Measurements from ENCODE around the gene POLR3A. TPM values are rescaled to one million over a fixed set of nuclear protein-coding genes. Genes with fewer than 3 reads are reported as not detected.

Gene POLR3A
- total RNA-seq, 2 experiments from 2014 or later, result 6.7 to 6.9 TPM

DNA sequence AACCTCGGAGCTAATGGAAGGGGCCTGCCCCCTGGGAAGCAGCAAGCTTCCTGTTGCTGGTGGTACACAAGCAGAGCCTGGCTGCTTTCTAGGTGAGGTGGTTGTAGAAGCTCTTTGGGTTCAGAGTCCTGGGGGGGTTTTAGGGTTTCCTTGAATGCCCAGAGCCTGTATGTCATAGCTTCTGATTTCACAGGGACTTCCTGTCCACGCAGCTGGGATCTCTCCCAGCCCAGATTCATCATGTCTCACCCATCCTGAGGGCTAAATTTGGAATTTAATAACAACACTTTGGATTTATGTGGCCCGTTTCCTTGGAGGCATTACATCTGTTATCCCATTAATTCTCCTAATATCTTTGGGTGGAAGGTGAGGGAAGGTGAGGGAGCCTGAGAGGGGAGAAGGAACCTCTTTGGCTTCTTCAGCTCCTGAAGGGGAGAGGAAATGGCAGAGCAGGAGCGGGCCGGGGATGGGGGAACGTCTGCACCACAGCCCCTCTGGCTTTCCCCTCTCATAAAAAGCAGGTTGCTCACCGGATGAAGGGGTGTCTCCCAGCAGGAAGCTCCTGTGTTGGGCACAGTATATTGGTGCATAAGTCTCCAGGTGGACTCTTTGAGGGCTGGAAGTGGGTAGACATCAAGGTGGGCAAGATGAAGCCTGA, 24.0 kb upstream of the POLR3A start:
- H3K27ac ChIP-seq (ENCODE audit: low read depth in 1 of 2, low read length in 2 of 2), result no peak overlapping the region
- Mint-ChIP-seq H3K27me3 (no peaks in the 10 kb centered on the region), H3K4me1 (ENCODE audit: low read depth) (no peaks in the 10 kb centered on the region), H3K36me3 (ENCODE audit: low read depth) (peaks cover 5% of the 10 kb centered on the region), H3K27ac (no peak overlapping the region), H3K4me3 (no peak overlapping the region), H3K9me3 (no peaks in the 10 kb centered on the region)
- H3K4me1 ChIP-seq (ENCODE audit: insufficient read depth, low read length), result no peaks in the 10 kb centered on the region
- CTCF ChIA-PET, result interaction anchor here (0.8 kb wide), 1 partner anchor 1142 kb away, joined by 3 read pairs; no protein-coding TSS in a partner anchor
- DNase-seq (no peak), ATAC-seq (ENCODE audit: poor library complexity) (no peak)
- POLR2A ChIA-PET, result no interaction called here
- no peaks in the 10 kb centered on the region for H3K27me3 ChIP-seq (ENCODE audit: control insufficient read depth in 1 of 2, insufficient read depth in 2 of 2, low read length in 2 of 2)
- TF ChIP-seq CTCF (IDR thresholded peaks at IDR 0.05), result no peak
- intact Hi-C loops (cut with DNase I, micrococcal nuclease), result no loop called here
- no peaks in the 10 kb centered on the region for H3K9me3 ChIP-seq (ENCODE audit: control insufficient read depth in 1 of 2, insufficient read depth in 1 of 2, low read length in 2 of 2)
- H3K36me3 ChIP-seq (ENCODE audit: insufficient read depth, low read length), result no peaks in the 10 kb centered on the region
- no peak overlapping the region for H3K4me3 ChIP-seq (ENCODE audit: low read length)

DNA sequence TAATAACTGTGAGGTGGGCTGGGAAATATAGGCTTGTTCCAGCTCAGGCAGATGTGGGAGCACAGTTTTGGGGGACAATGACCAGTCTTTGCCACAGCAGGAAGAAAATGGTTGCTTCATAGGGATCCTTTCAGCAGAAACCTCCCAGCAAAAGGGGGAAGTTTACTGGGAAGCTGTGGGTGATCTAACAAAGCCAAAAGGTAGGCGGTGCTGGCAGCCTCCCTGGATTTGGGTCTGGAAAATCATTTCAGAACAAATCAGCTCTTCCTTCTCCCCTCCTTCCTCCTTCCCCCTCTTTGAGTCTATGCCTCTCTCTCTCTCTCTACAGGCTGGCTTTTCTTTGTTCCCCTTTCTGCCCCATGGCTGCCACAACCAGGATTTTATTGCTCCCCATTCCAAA, 20.5 kb upstream of the POLR3A start:
- POLR2A ChIA-PET, result no interaction called here
- Histone ChIP-seq H3K27ac (ENCODE audit: low read depth in 1 of 2, low read length in 2 of 2) (no peak overlapping the region), H3K36me3 (ENCODE audit: insufficient read depth, low read length) (no peaks in the 10 kb centered on the region), H3K9me3 (ENCODE audit: control insufficient read depth in 1 of 2, insufficient read depth in 1 of 2, low read length in 2 of 2) (no peaks in the 10 kb centered on the region), H3K4me3 (ENCODE audit: low read length) (no peak overlapping the region), H3K27me3 (ENCODE audit: control insufficient read depth in 1 of 2, insufficient read depth in 2 of 2, low read length in 2 of 2) (no peaks in the 10 kb centered on the region), H3K4me1 (ENCODE audit: insufficient read depth, low read length) (peaks cover 14% of the 10 kb centered on the region)
- ATAC-seq (ENCODE audit: poor library complexity) (no peak), DNase-seq (no peak)
- Mint-ChIP-seq H3K4me1 (ENCODE audit: low read depth) (peaks cover 6% of the 10 kb centered on the region), H3K27ac (no peak overlapping the region), H3K36me3 (ENCODE audit: low read depth) (peaks cover 9% of the 10 kb centered on the region), H3K4me3 (no peak overlapping the region), H3K9me3 (no peaks in the 10 kb centered on the region), H3K27me3 (no peaks in the 10 kb centered on the region)
- TF ChIP-seq CTCF (IDR thresholded peaks at IDR 0.05), result no peak
- CTCF ChIA-PET, result interaction anchor here (1.1 to 1.5 kb wide), 2 partner anchors 1146 kb away, joined by 3 to 7 read pairs; no protein-coding TSS in a partner anchor
- intact Hi-C loops (cut with DNase I, micrococcal nuclease), result loop anchor here in 1 of 2 experiments (5.0 kb wide), 1 partner anchor 1022 kb away; no protein-coding TSS in a partner anchor

GRCh38 chr10:78047314-78047891, 18.1 kb upstream of the POLR3A start:
- no peak overlapping the region for H3K27ac Mint-ChIP-seq
- CTCF ChIA-PET, result interaction anchor here (0.6 to 2.7 kb wide), 11 partner anchors 11 to 1311 kb away, joined by 3 to 37 read pairs (median 5); partner anchors contain the start of gene POLR3A
- H3K4me1 Mint-ChIP-seq (ENCODE audit: low read depth), result peaks cover 19% of the 10 kb centered on the region
- ATAC-seq (ENCODE audit: poor library complexity), result peak; percentile 94
- no peak overlapping the region for H3K4me3 ChIP-seq (ENCODE audit: low read length)
- H3K36me3 Mint-ChIP-seq (ENCODE audit: low read depth), result peaks cover 19% of the 10 kb centered on the region
- peak; percentile 86 for TF ChIP-seq CTCF (IDR thresholded peaks at IDR 0.05)
- intact Hi-C loops (cut with DNase I, micrococcal nuclease), result loop anchor here (1.0 to 5.0 kb wide), 3 partner anchors 609 to 1148 kb away; no protein-coding TSS in a partner anchor
- no peaks in the 10 kb centered on the region for H3K27me3 Mint-ChIP-seq
- peaks cover 4% of the 10 kb centered on the region for H3K36me3 ChIP-seq (ENCODE audit: insufficient read depth, low read length)
- no peak overlapping the region for H3K27ac ChIP-seq (ENCODE audit: low read depth in 1 of 2, low read length in 2 of 2)
- H3K27me3 ChIP-seq (ENCODE audit: control insufficient read depth in 1 of 2, insufficient read depth in 2 of 2, low read length in 2 of 2), result no peaks in the 10 kb centered on the region
- DNase-seq, result peak; percentile 70 to 87 (median 78)
- POLR2A ChIA-PET, result interaction anchor here (0.8 kb wide), 1 partner anchor 13 kb away, joined by 3 read pairs; no protein-coding TSS in a partner anchor
- H3K4me1 ChIP-seq (ENCODE audit: insufficient read depth, low read length), result peaks cover 14% of the 10 kb centered on the region
- no peak overlapping the region for H3K4me3 Mint-ChIP-seq
- no peaks in the 10 kb centered on the region for H3K9me3 Mint-ChIP-seq
- H3K9me3 ChIP-seq (ENCODE audit: control insufficient read depth in 1 of 2, insufficient read depth in 1 of 2, low read length in 2 of 2), result no peaks in the 10 kb centered on the region

Data from CD4-positive, alpha-beta T cell (primary cell).